ENCODE results near the gene TBC1D10A. TPM values are rescaled to one million over a fixed set of nuclear protein-coding genes. Genes with fewer than 3 reads are reported as not detected.

TBC1D10A gene
- total RNA-seq, 4 donors from 2014 or later, result 28.4 to 44.7 (median 35.9) TPM

GRCh38 chr22:30315962-30316576, 10.7 kb downstream of the TBC1D10A start:
- no peak for DNase-seq
- Histone ChIP-seq H3K9me3 (no peaks in the 10 kb centered on the region), H3K27ac (peak overlapping the region in 2 of 3 donors; percentile 31 to 39), H3K4me1 (peaks cover 47 to 95% of the 10 kb centered on the region in 2 donors), H3K36me3 (no peaks in the 10 kb centered on the region), H3K4me3 (replicated peaks in 1 of 3) (no peak overlapping the region), H3K27me3 (no peaks in the 10 kb centered on the region)
- intact Hi-C loops (cut with DNase I), result no loop called here
- no peak for TF ChIP-seq CTCF (IDR thresholded peaks at IDR 0.05)
- TF ChIP-seq POLR2A (IDR thresholded peaks at IDR 0.05), result no peak
- 84 to 89% methylated on average over 2 of the region's 2 CpGs for WGBS, 2 donors

- no peak for DNase-seq
- no peak for TF ChIP-seq CTCF (IDR thresholded peaks at IDR 0.05)
- no peak for TF ChIP-seq POLR2A (IDR thresholded peaks at IDR 0.05)
- no peak overlapping the region for H3K4me3 ChIP-seq (replicated peaks in 1 of 3)
- peak overlapping the region in 2 of 3 donors; percentile 31 to 39 for H3K27ac ChIP-seq
- no peaks in the 10 kb centered on the region for H3K36me3 ChIP-seq
- no peaks in the 10 kb centered on the region for H3K9me3 ChIP-seq
- no peaks in the 10 kb centered on the region for H3K27me3 ChIP-seq
- H3K4me1 ChIP-seq, result peaks cover 59 to 97% of the 10 kb centered on the region in 2 donors
- intact Hi-C loops (cut with DNase I), result no loop called here
- WGBS, 2 donors, result 85 to 92% methylated on average over 8 of the region's 8 CpGs
Observed at GRCh38 chr22:30314915-30315314, 11.8 kb downstream of the TBC1D10A start.

- Histone ChIP-seq H3K27me3 (no peaks in the 10 kb centered on the region), H3K27ac (peak overlapping the region in 2 of 3 donors; percentile 31 to 39), H3K4me3 (replicated peaks in 1 of 3) (no peak overlapping the region), H3K9me3 (no peaks in the 10 kb centered on the region), H3K4me1 (peaks cover 71 to 97% of the 10 kb centered on the region in 2 donors), H3K36me3 (no peaks in the 10 kb centered on the region)
- WGBS, 2 donors, result 90% methylated on average over 7 to 8 of the region's 8 CpGs
- TF ChIP-seq POLR2A (IDR thresholded peaks at IDR 0.05), result no peak
- intact Hi-C loops (cut with DNase I), result no loop called here
- DNase-seq, result no peak
Observed at GRCh38 chr22:30313527-30314363, 13.0 kb downstream of the TBC1D10A start.

GRCh38 chr22:30312053-30312452, 14.7 kb downstream of the TBC1D10A start:
- Histone ChIP-seq H3K27me3 (no peaks in the 10 kb centered on the region), H3K36me3 (no peaks in the 10 kb centered on the region), H3K27ac (peak overlapping the region; percentile 65 to 87 (median 84)), H3K4me1 (peaks cover 79 to 98% of the 10 kb centered on the region in 2 donors), H3K4me3 (replicated peaks in 1 of 3) (no peak overlapping the region), H3K9me3 (no peaks in the 10 kb centered on the region)
- TF ChIP-seq POLR2A (IDR thresholded peaks at IDR 0.05) (no peak), CTCF (IDR thresholded peaks at IDR 0.05) (no peak)
- intact Hi-C loops (cut with DNase I), result no loop called here
- 63 to 64% methylated on average over 6 of the region's 6 CpGs for WGBS, 2 donors
- no peak for DNase-seq

- Histone ChIP-seq H3K36me3 (no peaks in the 10 kb centered on the region), H3K27me3 (no peaks in the 10 kb centered on the region), H3K4me1 (peaks cover 80 to 98% of the 10 kb centered on the region in 2 donors), H3K4me3 (replicated peaks in 1 of 3) (no peak overlapping the region), H3K27ac (peak overlapping the region; percentile 65 to 87 (median 84)), H3K9me3 (no peaks in the 10 kb centered on the region)
- intact Hi-C loops (cut with DNase I), result no loop called here
- DNase-seq, result peak; percentile 96 to 97
- TF ChIP-seq CTCF (IDR thresholded peaks at IDR 0.05) (no peak), POLR2A (IDR thresholded peaks at IDR 0.05) (peak in 1 of 2 donors; percentile 56)
- 30 to 31% methylated on average over 8 of the region's 8 CpGs for WGBS, 2 donors
Observed at GRCh38 chr22:30310881-30311771, 15.6 kb downstream of the TBC1D10A start.
